GM12878 (cell line): Measurements from ENCODE around the gene FCRL6. TPM values are rescaled to one million over a fixed set of nuclear protein-coding genes. Genes with fewer than 3 reads are reported as not detected.
A peak's percentile ranks its signal among the peaks of the same experiment; 100 is the strongest.

Experiments
- ATAC-seq: fragments of 200-7000 bp; cut with Tn5 transposase; 3 replicates; pipeline ENCODE4 v1.9.1; 2020; ENCODE audit warnings: mild to moderate bottlenecking, moderate library complexity
- BruUV-seq: library from RNA; stranded (reverse); fragments of 400-500 nt; replicated peaks from 2 replicates; lab custom pipeline; 2021; lab: Mats Ljungman, UMichigan
- CTCF ChIA-PET: fragments of 300-600 bp; sonication (Branson Sonifier 250); formaldehyde crosslinking; extraction: SDS; loops from one replicate; lab custom pipeline; 2021; ENCODE audit warnings: inconsistent platforms; lab: Yijun Ruan, JAX
- POLR2A ChIA-PET: fragments of 350-600 bp; formaldehyde crosslinking; extraction: SDS; loops from one replicate; lab custom pipeline; 2021; ENCODE audit warnings: inconsistent platforms; lab: Charles Lee
- RAD21 ChIA-PET: fragments of 300-600 bp; sonication (Branson Sonifier 250); formaldehyde crosslinking; loops from one replicate; lab custom pipeline; 2023; ENCODE audit warnings: antibody characterized with exemption; ENCODE audit not compliant: unreplicated experiment; lab: Charles Lee
- SMC1A ChIA-PET: fragments of 300-600 bp; sonication (Branson Sonifier 250); formaldehyde crosslinking; loops from one replicate; lab custom pipeline; 2023; ENCODE audit not compliant: unreplicated experiment, uncharacterized antibody; lab: Charles Lee
- DNase-seq: peaks from one replicate; pipeline ENCODE4 v3.0.0-alpha.2; 2011; ENCODE audit warnings: low read depth, low spot score
- FAIRE-seq: peaks from 3 replicates; lab custom pipeline; 2011; peaks lifted over from hg19 to GRCh38; lab: Jason Lieb, UNC
- H2AFZ ChIP-seq: 2 replicates; pipeline ENCODE4 v1.6.0; 2011; ENCODE audit warnings: low read depth, low read length, control low read depth; ENCODE audit not compliant: control insufficient read depth
- H3K27ac ChIP-seq: 2 replicates; pipeline ENCODE4 v1.5.1; 2011; ENCODE audit warnings: control low read depth; ENCODE audit not compliant: control insufficient read depth, insufficient read depth
- H3K27me3 ChIP-seq, 2 experiments: replicated peaks in 1 of 2; 2 replicates each; pipeline versions ENCODE4 v1.6.0 to v1.6.1; 2011; ENCODE audit warnings: low read length in 1 of 2; ENCODE audit not compliant: control insufficient read depth in 2 of 2, insufficient read depth in 2 of 2
- H3K36me3 ChIP-seq, 2 experiments: 2 replicates each; pipeline ENCODE4 v1.5.1; 2011; ENCODE audit warnings: low read length in 1 of 2; ENCODE audit not compliant: control insufficient read depth in 2 of 2, insufficient read depth in 2 of 2
- H3K4me1 ChIP-seq: 2 replicates; pipeline ENCODE4 v1.6.1; 2011; ENCODE audit warnings: mild to moderate bottlenecking, low read length, moderate library complexity, mixed read lengths; ENCODE audit not compliant: control insufficient read depth, insufficient read depth
- H3K4me2 ChIP-seq: 2 replicates; pipeline ENCODE4 v1.6.0; 2011; ENCODE audit warnings: control low read depth; ENCODE audit not compliant: control insufficient read depth, insufficient read depth
- H3K4me3 ChIP-seq: fragments of 200-600 bp; sonication (generic); 2 replicates; pipeline ENCODE4 v1.5.1; 2016
- H3K79me2 ChIP-seq: 2 replicates; pipeline ENCODE4 v1.6.0; 2011; ENCODE audit warnings: low read length; ENCODE audit not compliant: control insufficient read depth, insufficient read depth
- H3K9ac ChIP-seq: 2 replicates; pipeline ENCODE4 v1.8.0; 2011; ENCODE audit warnings: low read length, control low read depth, mixed read lengths; ENCODE audit not compliant: control insufficient read depth, insufficient read depth
- H3K9me3 ChIP-seq: replicated peaks from 3 replicates; pipeline ENCODE4 v1.5.1; 2011; ENCODE audit warnings: mild to moderate bottlenecking, low read length; ENCODE audit not compliant: control insufficient read depth, insufficient read depth
- H4K20me1 ChIP-seq: 2 replicates; pipeline ENCODE4 v1.6.0; 2011; ENCODE audit not compliant: control insufficient read depth, insufficient read depth
- BCLAF1 ChIP-seq: fragments of 450-650 bp; IDR thresholded peaks from 2 replicates; pipeline ENCODE4 v1.6.1; 2017; ENCODE audit warnings: antibody characterized with exemption, mild to moderate bottlenecking, moderate library complexity
- CBX3 ChIP-seq: fragments of 200-600 bp; sonication (generic); IDR thresholded peaks from 2 replicates; pipeline ENCODE4 v1.6.1; 2016; ENCODE audit warnings: low read depth, borderline replicate concordance
- FOXK2 ChIP-seq: fragments of 450-650 bp; IDR thresholded peaks from 2 replicates; pipeline ENCODE4 v1.6.1; 2017; ENCODE audit warnings: mild to moderate bottlenecking, moderate library complexity
- HDAC6 ChIP-seq: fragments of 200-600 bp; sonication (generic); IDR thresholded peaks from one replicate; pipeline ENCODE4 v1.8.0; 2017; ENCODE audit warnings: antibody characterized with exemption; ENCODE audit not compliant: unreplicated experiment
- LARP7 ChIP-seq: fragments of 450-650 bp; IDR thresholded peaks from 2 replicates; pipeline ENCODE4 v1.6.1; 2017; ENCODE audit warnings: mild to moderate bottlenecking
- MEF2B ChIP-seq: fragments of 450-650 bp; IDR thresholded peaks from 2 replicates; pipeline ENCODE4 v1.6.1; 2018; ENCODE audit warnings: mild to moderate bottlenecking, moderate library complexity; ENCODE audit not compliant: partially characterized antibody, poor library complexity, severe bottlenecking
- NFYB ChIP-seq: IDR thresholded peaks from 2 replicates; pipeline ENCODE4 v1.6.1; 2011; ENCODE audit warnings: low read depth, mild to moderate bottlenecking, low read length, improper control_type of control experiment, moderate library complexity; ENCODE audit not compliant: insufficient read depth
- NKRF ChIP-seq: fragments of 450-650 bp; conservative IDR thresholded peaks from 2 replicates; pipeline ENCODE4 v1.6.1; 2017; ENCODE audit warnings: mild to moderate bottlenecking, moderate library complexity
- NRF1 ChIP-seq: conservative IDR thresholded peaks from 2 replicates; pipeline ENCODE4 v1.6.1; 2011; ENCODE audit warnings: mild to moderate bottlenecking, low read depth, low read length, improper control_type of control experiment
- ZBTB40 ChIP-seq: fragments of 450-650 bp; IDR thresholded peaks from 2 replicates; pipeline ENCODE4 v1.6.1; 2016; ENCODE audit warnings: mild to moderate bottlenecking, moderate library complexity, borderline replicate concordance
- ZNF384 ChIP-seq: IDR thresholded peaks from 2 replicates; pipeline ENCODE4 v1.6.1; 2012; ENCODE audit warnings: low read depth, mild to moderate bottlenecking, low read length, improper control_type of control experiment, borderline replicate concordance
- WGBS: methylation state at CpG from one replicate; pipeline ENCODE4 v1.1.6; 2016; ENCODE audit warnings: low lambda C conversion rate; ENCODE audit not compliant: insufficient replicate concordance, insufficient coverage; ENCODE audit errors: missing lambda C conversion rate; 5-methylcytosine and 5-hydroxymethylcytosine counted together
- in situ Hi-C: fragments of 300-500 bp; cut with MboI; formaldehyde crosslinking; loops from 9 replicates; pipeline ENCODE4 v1.14.3; 2018; ENCODE audit warnings: mixed read lengths
- intact Hi-C: fragments of 100-400 bp; cut with micrococcal nuclease; formaldehyde crosslinking; loops from one replicate; pipeline ENCODE4 v1.14.2; 2022; ENCODE audit not compliant: unreplicated experiment
- polyA plus RNA-seq, 11 experiments: library from polyadenylated mRNA; depleted of rRNA in 4 of 11; unstranded in 6 of 11; stranded (reverse) in 5 of 11; fragments of >200 nt; fragmentation: Nextera tagmentation in 4 of 11; fragmentation: Illumina TruSeq in 1 of 11; extraction: Ambion mirVana in 4 of 11; extraction: Trizol in 1 of 11; gene quantifications; 1 replicate in 1 of 11; 2 replicates in 10 of 11; pipeline versions ENCODE4 v1.2.1 to v1.2.3, GENCODE V29; 2011 to 2016; ENCODE audit warnings: inconsistent platforms in 2 of 11, missing spikeins in 2 of 11, low read depth in 1 of 11
- total RNA-seq, 4 experiments: library from RNA; depleted of rRNA in 3 of 4; stranded (reverse); fragments of >200 nt in 3 of 4; fragmentation: Illumina TruSeq in 1 of 4; extraction: Trizol in 1 of 4; gene quantifications; 2 replicates each; pipeline versions ENCODE4 v1.2.1 to v1.2.3, GENCODE V29; 2013 to 2021

FCRL6 gene
- total and polyA plus RNA-seq, 10 of the 15 experiments (the other 5 are each of a cell fraction or from before 2014, with no cell fraction given) = 0.04 to 0.16 (median 0.11) TPM; not detected in 7

DNA sequence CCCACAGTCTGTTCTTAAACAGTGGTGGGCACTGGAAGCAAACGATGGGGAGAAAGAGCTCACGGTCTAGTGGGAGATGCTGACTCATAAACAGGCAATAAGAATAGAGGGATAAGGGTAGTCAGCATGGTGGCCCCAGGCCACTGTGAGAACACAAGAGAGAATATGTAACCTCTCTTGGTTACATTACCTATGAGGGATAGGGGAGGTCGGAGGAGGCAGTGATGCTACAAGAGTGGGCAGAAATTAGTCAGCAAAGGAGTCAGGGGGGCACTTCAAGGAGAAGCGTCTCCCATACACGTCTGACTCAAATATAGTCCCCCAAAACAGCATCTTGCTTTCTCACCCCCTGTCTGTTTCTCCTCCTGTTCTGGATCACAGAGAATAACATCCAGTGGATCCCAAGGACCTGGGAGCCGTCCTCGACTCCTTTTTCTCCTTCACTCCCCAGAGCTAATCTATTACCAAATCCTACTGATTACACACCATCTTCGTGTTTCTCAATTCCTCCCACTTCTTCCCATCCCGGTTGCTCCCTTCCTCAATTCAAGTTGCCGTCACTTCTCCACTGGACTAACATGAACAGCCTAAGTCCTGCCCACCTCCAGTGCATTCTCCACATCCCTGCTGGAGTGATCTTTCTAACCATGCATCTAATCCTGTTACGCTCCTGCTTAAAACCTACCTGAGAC, 26.6 kb downstream of the FCRL6 start:
- ChIA-PET POLR2A (no interaction called here), SMC1A (interaction anchor here (1.0 to 3.4 kb wide), 3 partner anchors 9 to 62 kb away, joined by 3 to 21 read pairs (median 3); no protein-coding TSS in a partner anchor), RAD21 (interaction anchor here (0.7 to 1.0 kb wide), 3 partner anchors 62 to 699 kb away, joined by 3 to 5 read pairs (median 4); no protein-coding TSS in a partner anchor), CTCF (interaction anchor here (0.5 to 16.1 kb wide), 4 partner anchors 27 to 64 kb away, joined by 3 to 178 read pairs (median 4); partner anchors contain the start of gene FCRL6)
- peak; percentile 29 for ATAC-seq
- Histone ChIP-seq H2AFZ (no peak overlapping the region), H3K27me3 (0 out of 4 replicates have a peak, but pooled peaks cover 0 to 3% of the 10 kb centered on the region in 2 experiments), H3K79me2 (no peaks in the 10 kb centered on the region), H3K4me3 (no peak overlapping the region), H3K9me3 (peaks cover 2% of the 10 kb centered on the region; the same call in 1 of the 3 replicates), H3K36me3 (no peaks in the 10 kb centered on the region), H3K9ac (no peak overlapping the region), H3K4me1 (peaks cover 35% of the 10 kb centered on the region), H3K27ac (no peak overlapping the region), H4K20me1 (no peaks in the 10 kb centered on the region), H3K4me2 (peak overlapping the region; percentile 21; the same call in 1 of the 2 replicates)
- BruUV-seq = no TSS peak
- 51% methylated on average over 11 of the region's 11 CpGs for WGBS
- intact Hi-C loops (loop anchor here (2.0 to 5.0 kb wide), 2 partner anchors 30 to 46 kb away; partner anchors contain the start of gene DUSP23), in situ Hi-C loops (no loop called here)
- no peak for DNase-seq
- FAIRE-seq = no peak
- TF ChIP-seq HDAC6 (no peak), ZNF384 (no peak), NFYB (no peak), NRF1 (no peak), BCLAF1 (no peak), ZBTB40 (no peak), FOXK2 (no peak), MEF2B (no peak), NKRF (no peak), LARP7 (no peak), CBX3 (no peak)
